ENCODE results near the gene SLX9.

- TF ChIP-seq PKNOX1 (IDR thresholded peaks at IDR 0.05) = no peak
- no peak for TF ChIP-seq SP1 (IDR thresholded peaks at IDR 0.05)
- TF ChIP-seq ELF4 (IDR thresholded peaks at IDR 0.05) = no peak
- no peak for TF ChIP-seq SUZ12 (IDR thresholded peaks at IDR 0.05)
- no peak for TF ChIP-seq FOXA1 (IDR thresholded peaks at IDR 0.05)
- TF ChIP-seq ZNF384 (IDR thresholded peaks at IDR 0.05) = no peak
- TF ChIP-seq CTBP1 (IDR thresholded peaks at IDR 0.05; ENCODE audit: borderline replicate concordance) = no peak
- TF ChIP-seq FOXM1 (IDR thresholded peaks at IDR 0.05; ENCODE audit: borderline replicate concordance) = no peak
- TF ChIP-seq FOXK2 (IDR thresholded peaks at IDR 0.05) = no peak
- no peak for TF ChIP-seq L3MBTL2 (conservative IDR thresholded peaks at IDR 0.05)
- no peak for TF ChIP-seq BHLHE40 (IDR thresholded peaks at IDR 0.05; ENCODE audit: borderline replicate concordance)
- no peak for TF ChIP-seq ARNT (IDR thresholded peaks at IDR 0.05)
- no peak for TF ChIP-seq LEF1 (IDR thresholded peaks at IDR 0.05; ENCODE audit: borderline replicate concordance)
- TF ChIP-seq HDGF (IDR thresholded peaks at IDR 0.05; ENCODE audit: borderline replicate concordance) = no peak
Observed at GRCh38 chr21:44984792-44985440, 45.1 kb downstream of the SLX9 start.
